Body of pancreas (tissue), 4 donors: ENCODE measurements around the gene ZNF431.

ENCODE experiments used
- POLR2A ChIP-seq, 3 donors: fragments of 450-650 bp; IDR thresholded peaks; one replicate each; pipeline ENCODE4 v1.6.1; 2016; ENCODE audit warnings: antibody characterized with exemption in 3 of 3, mild to moderate bottlenecking in 2 of 3
- TF ChIP-seq, protein P1 (sequence below), 7 experiments: fragments of 450-650 bp in 4 of 7; fragments of 200-600 bp in 3 of 7; sonication (generic) in 3 of 7; IDR thresholded peaks; one replicate each; pipeline ENCODE4 v1.5.1; 2016 to 2019; ENCODE audit warnings: antibody characterized with exemption in 7 of 7

DNA sequence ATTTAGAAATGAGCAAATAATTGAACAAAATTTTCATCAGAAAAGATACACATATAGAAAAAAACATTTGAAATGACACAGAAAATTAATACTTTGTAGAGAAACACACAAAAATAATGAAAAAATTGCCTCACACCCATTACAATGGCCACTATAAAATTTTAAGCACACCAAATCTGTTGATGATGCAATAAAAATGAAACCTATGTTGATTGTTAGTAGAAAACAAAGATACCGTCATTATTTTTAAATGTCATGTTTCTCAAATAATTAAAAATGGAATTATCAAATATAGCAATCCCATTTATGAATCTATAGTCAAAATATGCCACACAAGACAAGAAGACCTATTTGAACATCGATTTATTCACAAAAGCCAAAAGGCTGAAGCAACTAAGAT is 96.8 kb downstream of the ZNF431 start:
- TF ChIP-seq, protein P1, sequence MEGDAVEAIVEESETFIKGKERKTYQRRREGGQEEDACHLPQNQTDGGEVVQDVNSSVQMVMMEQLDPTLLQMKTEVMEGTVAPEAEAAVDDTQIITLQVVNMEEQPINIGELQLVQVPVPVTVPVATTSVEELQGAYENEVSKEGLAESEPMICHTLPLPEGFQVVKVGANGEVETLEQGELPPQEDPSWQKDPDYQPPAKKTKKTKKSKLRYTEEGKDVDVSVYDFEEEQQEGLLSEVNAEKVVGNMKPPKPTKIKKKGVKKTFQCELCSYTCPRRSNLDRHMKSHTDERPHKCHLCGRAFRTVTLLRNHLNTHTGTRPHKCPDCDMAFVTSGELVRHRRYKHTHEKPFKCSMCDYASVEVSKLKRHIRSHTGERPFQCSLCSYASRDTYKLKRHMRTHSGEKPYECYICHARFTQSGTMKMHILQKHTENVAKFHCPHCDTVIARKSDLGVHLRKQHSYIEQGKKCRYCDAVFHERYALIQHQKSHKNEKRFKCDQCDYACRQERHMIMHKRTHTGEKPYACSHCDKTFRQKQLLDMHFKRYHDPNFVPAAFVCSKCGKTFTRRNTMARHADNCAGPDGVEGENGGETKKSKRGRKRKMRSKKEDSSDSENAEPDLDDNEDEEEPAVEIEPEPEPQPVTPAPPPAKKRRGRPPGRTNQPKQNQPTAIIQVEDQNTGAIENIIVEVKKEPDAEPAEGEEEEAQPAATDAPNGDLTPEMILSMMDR (IDR thresholded peaks at IDR 0.05): no peak
- no peak for TF ChIP-seq POLR2A (IDR thresholded peaks at IDR 0.05)
